Astrocyte of the cerebellum (primary cell): ENCODE measurements around the gene EYA2.

ENCODE experiments used
- DNase-seq: peaks from one replicate; pipeline ENCODE4 v3.0.0-alpha.2; 2011; ENCODE audit warnings: low read depth
- H3K4me3 ChIP-seq: 2 replicates; pipeline ENCODE4 v1.5.1; 2011; ENCODE audit warnings: mild to moderate bottlenecking, low read depth, low read length, moderate library complexity
- in situ Hi-C: cut with HindIII; loops from 2 replicates; pipeline ENCODE4 v1.10.0; 2017; ENCODE audit warnings: low sequenced_read_pairs
- TF ChIP-seq, protein P1 (sequence below): IDR thresholded peaks from 2 replicates; pipeline ENCODE4 v1.5.1; 2012; ENCODE audit warnings: low read length, low read depth, moderate library complexity, mild to moderate bottlenecking; ENCODE audit errors: missing control alignments

Gene EYA2

DNA sequence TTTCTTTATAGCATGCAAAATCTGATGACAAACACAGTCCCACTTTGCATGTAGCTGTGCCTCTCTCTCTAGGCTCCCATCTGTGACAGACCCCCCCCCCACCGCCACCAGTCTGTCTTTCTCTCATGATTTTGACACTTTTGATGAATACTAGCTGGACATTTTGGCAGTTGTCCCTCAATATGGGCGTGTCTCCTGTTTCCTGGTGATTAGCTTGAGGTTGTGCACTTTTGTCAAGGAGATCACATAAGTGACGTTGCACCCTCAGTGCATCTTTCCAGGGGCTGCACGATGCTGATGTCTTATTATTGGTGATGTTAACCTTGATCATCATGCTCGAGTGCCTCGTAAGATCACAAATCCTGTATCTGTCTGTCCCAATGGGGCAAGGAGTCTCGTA, 155.1 kb downstream of the EYA2 start:
- no peak for DNase-seq
- in situ Hi-C loops: no loop called here
- TF ChIP-seq, protein P1, sequence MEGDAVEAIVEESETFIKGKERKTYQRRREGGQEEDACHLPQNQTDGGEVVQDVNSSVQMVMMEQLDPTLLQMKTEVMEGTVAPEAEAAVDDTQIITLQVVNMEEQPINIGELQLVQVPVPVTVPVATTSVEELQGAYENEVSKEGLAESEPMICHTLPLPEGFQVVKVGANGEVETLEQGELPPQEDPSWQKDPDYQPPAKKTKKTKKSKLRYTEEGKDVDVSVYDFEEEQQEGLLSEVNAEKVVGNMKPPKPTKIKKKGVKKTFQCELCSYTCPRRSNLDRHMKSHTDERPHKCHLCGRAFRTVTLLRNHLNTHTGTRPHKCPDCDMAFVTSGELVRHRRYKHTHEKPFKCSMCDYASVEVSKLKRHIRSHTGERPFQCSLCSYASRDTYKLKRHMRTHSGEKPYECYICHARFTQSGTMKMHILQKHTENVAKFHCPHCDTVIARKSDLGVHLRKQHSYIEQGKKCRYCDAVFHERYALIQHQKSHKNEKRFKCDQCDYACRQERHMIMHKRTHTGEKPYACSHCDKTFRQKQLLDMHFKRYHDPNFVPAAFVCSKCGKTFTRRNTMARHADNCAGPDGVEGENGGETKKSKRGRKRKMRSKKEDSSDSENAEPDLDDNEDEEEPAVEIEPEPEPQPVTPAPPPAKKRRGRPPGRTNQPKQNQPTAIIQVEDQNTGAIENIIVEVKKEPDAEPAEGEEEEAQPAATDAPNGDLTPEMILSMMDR: no peak
- no peak overlapping the region for H3K4me3 ChIP-seq

DNA sequence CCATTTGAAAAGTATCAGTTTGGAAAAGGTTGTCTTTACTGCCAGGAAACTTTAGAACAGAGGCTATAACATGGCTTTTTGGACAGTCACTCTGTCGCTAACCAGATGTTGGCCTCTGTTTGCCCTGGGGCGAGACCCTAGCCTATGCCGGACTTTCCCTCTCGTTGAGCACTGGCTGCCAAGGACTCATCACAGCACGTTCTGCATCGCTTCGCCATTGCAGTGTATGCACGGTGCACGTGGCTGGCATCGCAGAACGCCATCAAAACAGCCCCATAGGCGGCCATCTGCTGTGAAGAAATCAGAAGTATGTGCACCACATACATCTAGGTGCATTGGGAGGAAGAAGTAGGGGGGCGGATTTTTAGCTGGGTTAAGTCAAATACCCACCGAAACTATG, 156.4 kb downstream of the EYA2 start:
- TF ChIP-seq, protein P1: no peak
- in situ Hi-C loops: no loop called here
- no peak for DNase-seq
- no peak overlapping the region for H3K4me3 ChIP-seq

DNA sequence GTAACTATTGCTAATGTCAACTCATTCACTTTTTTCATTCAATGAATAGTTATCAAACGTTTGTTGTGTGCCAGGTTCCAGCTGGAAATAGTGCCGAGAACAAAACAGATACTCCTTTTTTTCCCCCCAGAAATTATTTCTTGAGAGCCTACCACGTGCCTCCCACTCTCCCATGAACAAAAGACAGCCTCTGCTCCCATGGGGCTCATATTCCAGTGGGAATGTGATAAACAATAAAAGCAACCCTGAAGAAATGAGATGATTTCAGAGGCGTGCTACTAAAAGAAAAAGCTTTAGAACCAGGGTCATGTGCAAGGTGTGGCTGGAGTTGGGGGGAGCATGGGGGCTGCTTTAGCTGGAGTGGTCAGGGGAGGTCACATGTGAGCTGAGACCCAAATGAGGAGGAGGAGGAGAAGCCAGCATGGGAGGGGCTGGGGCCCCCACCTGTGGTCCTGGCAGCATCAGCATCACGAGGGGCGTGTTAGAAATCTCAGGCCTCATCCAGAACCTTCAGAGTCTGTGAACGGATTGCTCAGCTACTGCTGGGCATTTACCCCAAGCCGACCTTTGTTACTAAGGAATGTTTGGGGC, 157.4 kb downstream of the EYA2 start:
- TF ChIP-seq, protein P1: no peak
- no peak for DNase-seq
- in situ Hi-C loops: no loop called here
- H3K4me3 ChIP-seq: no peak overlapping the region

DNA sequence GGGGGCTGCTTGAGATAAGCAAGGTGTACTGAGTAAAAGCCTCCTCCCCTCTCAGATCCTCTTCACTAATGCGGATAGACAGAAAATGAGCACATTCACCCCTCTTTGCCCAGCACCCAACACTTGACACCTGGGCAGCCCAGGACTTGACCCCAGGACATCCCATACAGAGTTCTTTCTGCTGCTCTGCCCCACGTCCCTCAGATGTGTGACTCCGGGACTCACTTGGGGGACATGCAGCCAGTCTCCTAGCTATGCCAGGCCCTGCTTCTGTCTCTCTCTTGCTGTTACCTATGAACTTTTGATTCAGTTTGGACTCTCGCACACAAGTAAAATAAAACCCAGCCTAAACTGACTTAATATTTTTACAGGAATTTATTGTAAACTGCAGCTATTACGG, 159.9 kb downstream of the EYA2 start:
- H3K4me3 ChIP-seq: no peak overlapping the region
- TF ChIP-seq, protein P1: no peak
- no peak for DNase-seq
- in situ Hi-C loops: no loop called here

DNA sequence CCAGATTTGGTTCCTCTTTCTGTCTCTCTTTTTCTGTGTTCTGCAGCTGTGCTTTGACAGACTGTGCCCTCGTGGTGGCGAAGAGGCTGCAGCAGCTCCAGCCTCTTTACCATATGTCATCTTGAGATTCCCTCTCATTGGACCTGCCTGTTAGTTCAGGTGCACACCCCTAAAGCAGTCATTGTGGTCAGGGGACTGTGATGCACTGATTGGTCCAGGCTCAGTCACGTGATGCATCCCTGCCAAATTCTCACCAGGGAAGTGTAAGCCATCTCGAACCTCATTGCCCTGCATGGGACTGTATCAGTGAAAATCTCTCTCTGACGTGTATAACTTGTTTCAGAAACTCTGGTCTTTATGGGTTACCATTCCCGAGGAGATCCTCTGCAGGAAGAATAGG, 160.3 kb downstream of the EYA2 start:
- no peak overlapping the region for H3K4me3 ChIP-seq
- TF ChIP-seq, protein P1: no peak
- DNase-seq: no peak
- in situ Hi-C loops: no loop called here

DNA sequence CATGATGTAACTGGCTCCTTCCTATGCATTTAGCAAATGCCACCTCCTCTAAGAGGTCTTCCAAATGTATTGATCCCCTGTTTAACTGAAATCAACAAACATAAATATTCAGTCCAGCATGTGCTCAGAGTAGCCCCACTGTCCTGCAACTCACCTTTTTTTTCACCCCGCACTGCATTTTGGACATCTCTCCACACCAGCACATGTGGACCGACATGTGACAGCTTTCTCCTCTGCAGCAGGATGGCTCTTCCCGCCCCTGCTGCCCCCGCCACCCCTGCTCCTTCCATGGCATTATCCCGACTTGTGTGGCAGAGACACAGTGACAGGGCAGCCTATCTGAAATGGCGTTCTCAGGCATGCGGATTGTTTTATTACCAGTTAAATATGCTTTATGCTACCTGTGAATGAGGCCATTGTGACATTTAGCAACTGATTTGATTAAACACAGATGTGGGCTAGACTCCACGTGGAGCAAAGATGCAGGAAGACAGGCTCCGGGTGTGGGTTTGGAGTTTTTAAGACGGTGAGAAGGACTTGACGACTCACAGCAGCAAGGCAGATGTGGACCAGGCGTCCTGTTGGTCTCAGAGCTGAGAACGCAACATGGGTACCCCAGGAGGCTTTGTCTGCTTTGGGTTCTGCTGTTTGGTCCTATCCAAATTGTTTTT, 161.2 kb downstream of the EYA2 start:
- in situ Hi-C loops: no loop called here
- TF ChIP-seq, protein P1: no peak
- H3K4me3 ChIP-seq: no peak overlapping the region
- DNase-seq: no peak
